ENCODE measurements around the gene NTNG1.

Gene NTNG1

GRCh38 chr1:107365527-107366240 lies 224.8 kb downstream of the NTNG1 start:
- Histone ChIP-seq H3K27ac (ENCODE audit: low read depth, low read length) (no peak overlapping the region), H3K9ac (ENCODE audit: low read depth in 1 of 2, low read length in 2 of 2) (no peak overlapping the region), H3K4me1 (ENCODE audit: control insufficient read depth in 1 of 2, insufficient read depth in 2 of 2, low read length in 2 of 2) (no peaks in the 10 kb centered on the region), H3K4me3 (ENCODE audit: low read depth in 1 of 2, low read length in 2 of 2) (no peak overlapping the region), H3K9me3 (ENCODE audit: control insufficient read depth in 1 of 2, low read length in 2 of 2) (no peaks in the 10 kb centered on the region), H3K36me3 (ENCODE audit: control insufficient read depth in 1 of 2, insufficient read depth in 2 of 2, low read length in 2 of 2) (no peaks in the 10 kb centered on the region), H3K27me3 (ENCODE audit: control insufficient read depth in 1 of 2, insufficient read depth in 2 of 2, low read length in 2 of 2) (no peaks in the 10 kb centered on the region)

GRCh38 chr1:107378426-107378825 lies 237.6 kb downstream of the NTNG1 start:
- H3K4me3 ChIP-seq (ENCODE audit: low read depth in 1 of 2, low read length in 2 of 2): no peak overlapping the region
- H3K36me3 ChIP-seq (ENCODE audit: control insufficient read depth in 1 of 2, insufficient read depth in 2 of 2, low read length in 2 of 2): no peaks in the 10 kb centered on the region
- no peak overlapping the region for H3K9ac ChIP-seq (ENCODE audit: low read depth in 1 of 2, low read length in 2 of 2)
- H3K27me3 ChIP-seq (ENCODE audit: control insufficient read depth in 1 of 2, insufficient read depth in 2 of 2, low read length in 2 of 2): peaks cover 0 to 4% of the 10 kb centered on the region in 2 donors
- no peaks in the 10 kb centered on the region for H3K4me1 ChIP-seq (ENCODE audit: control insufficient read depth in 1 of 2, insufficient read depth in 2 of 2, low read length in 2 of 2)
- H3K9me3 ChIP-seq (ENCODE audit: control insufficient read depth in 1 of 2, low read length in 2 of 2): no peaks in the 10 kb centered on the region
- no peak overlapping the region for H3K27ac ChIP-seq (ENCODE audit: low read depth, low read length)

GRCh38 chr1:107378866-107379265 lies 238.0 kb downstream of the NTNG1 start:
- Histone ChIP-seq H3K36me3 (ENCODE audit: control insufficient read depth in 1 of 2, insufficient read depth in 2 of 2, low read length in 2 of 2) (no peaks in the 10 kb centered on the region), H3K4me1 (ENCODE audit: control insufficient read depth in 1 of 2, insufficient read depth in 2 of 2, low read length in 2 of 2) (no peaks in the 10 kb centered on the region), H3K4me3 (ENCODE audit: low read depth in 1 of 2, low read length in 2 of 2) (no peak overlapping the region)

GRCh38 chr1:107379826-107380225 lies 239.0 kb downstream of the NTNG1 start:
- Histone ChIP-seq H3K36me3 (ENCODE audit: control insufficient read depth in 1 of 2, insufficient read depth in 2 of 2, low read length in 2 of 2) (no peaks in the 10 kb centered on the region), H3K4me1 (ENCODE audit: control insufficient read depth in 1 of 2, insufficient read depth in 2 of 2, low read length in 2 of 2) (no peaks in the 10 kb centered on the region), H3K4me3 (ENCODE audit: low read depth in 1 of 2, low read length in 2 of 2) (no peak overlapping the region), H3K27me3 (ENCODE audit: control insufficient read depth in 1 of 2, insufficient read depth in 2 of 2, low read length in 2 of 2) (peaks cover 0 to 4% of the 10 kb centered on the region in 2 donors), H3K27ac (ENCODE audit: low read depth, low read length) (no peak overlapping the region), H3K9me3 (ENCODE audit: control insufficient read depth in 1 of 2, low read length in 2 of 2) (no peaks in the 10 kb centered on the region), H3K9ac (ENCODE audit: low read depth in 1 of 2, low read length in 2 of 2) (no peak overlapping the region)

More at GRCh38 chr1:107378866-107379265, 238.0 kb downstream of the NTNG1 start:
- Histone ChIP-seq H3K9ac (ENCODE audit: low read depth in 1 of 2, low read length in 2 of 2) (no peak overlapping the region), H3K27me3 (ENCODE audit: control insufficient read depth in 1 of 2, insufficient read depth in 2 of 2, low read length in 2 of 2) (peaks cover 0 to 4% of the 10 kb centered on the region in 2 donors), H3K9me3 (ENCODE audit: control insufficient read depth in 1 of 2, low read length in 2 of 2) (no peaks in the 10 kb centered on the region), H3K27ac (ENCODE audit: low read depth, low read length) (no peak overlapping the region)

GRCh38 chr1:107389410-107390396 lies 248.9 kb downstream of the NTNG1 start:
- Histone ChIP-seq H3K27me3 (ENCODE audit: control insufficient read depth in 1 of 2, insufficient read depth in 2 of 2, low read length in 2 of 2) (no peaks in the 10 kb centered on the region), H3K27ac (ENCODE audit: low read depth, low read length) (no peak overlapping the region), H3K4me3 (ENCODE audit: low read depth in 1 of 2, low read length in 2 of 2) (no peak overlapping the region), H3K4me1 (ENCODE audit: control insufficient read depth in 1 of 2, insufficient read depth in 2 of 2, low read length in 2 of 2) (no peaks in the 10 kb centered on the region), H3K9ac (ENCODE audit: low read depth in 1 of 2, low read length in 2 of 2) (no peak overlapping the region), H3K36me3 (ENCODE audit: control insufficient read depth in 1 of 2, insufficient read depth in 2 of 2, low read length in 2 of 2) (no peaks in the 10 kb centered on the region), H3K9me3 (ENCODE audit: control insufficient read depth in 1 of 2, low read length in 2 of 2) (no peaks in the 10 kb centered on the region)

- Histone ChIP-seq H3K9ac (ENCODE audit: low read depth in 1 of 2, low read length in 2 of 2) (no peak overlapping the region), H3K9me3 (ENCODE audit: control insufficient read depth in 1 of 2, low read length in 2 of 2) (no peaks in the 10 kb centered on the region), H3K27me3 (ENCODE audit: control insufficient read depth in 1 of 2, insufficient read depth in 2 of 2, low read length in 2 of 2) (no peaks in the 10 kb centered on the region), H3K4me3 (ENCODE audit: low read depth in 1 of 2, low read length in 2 of 2) (no peak overlapping the region), H3K27ac (ENCODE audit: low read depth, low read length) (no peak overlapping the region), H3K4me1 (ENCODE audit: control insufficient read depth in 1 of 2, insufficient read depth in 2 of 2, low read length in 2 of 2) (no peaks in the 10 kb centered on the region), H3K36me3 (ENCODE audit: control insufficient read depth in 1 of 2, insufficient read depth in 2 of 2, low read length in 2 of 2) (no peaks in the 10 kb centered on the region)
These were observed 253.5 kb downstream of the NTNG1 start for GRCh38 chr1:107394301-107394700.

- H3K4me1 ChIP-seq (ENCODE audit: control insufficient read depth in 1 of 2, insufficient read depth in 2 of 2, low read length in 2 of 2): no peaks in the 10 kb centered on the region
- no peak overlapping the region for H3K4me3 ChIP-seq (ENCODE audit: low read depth in 1 of 2, low read length in 2 of 2)
- no peaks in the 10 kb centered on the region for H3K27me3 ChIP-seq (ENCODE audit: control insufficient read depth in 1 of 2, insufficient read depth in 2 of 2, low read length in 2 of 2)
- no peaks in the 10 kb centered on the region for H3K9me3 ChIP-seq (ENCODE audit: control insufficient read depth in 1 of 2, low read length in 2 of 2)
- H3K27ac ChIP-seq (ENCODE audit: low read depth, low read length): no peak overlapping the region
- H3K9ac ChIP-seq (ENCODE audit: low read depth in 1 of 2, low read length in 2 of 2): no peak overlapping the region
- no peaks in the 10 kb centered on the region for H3K36me3 ChIP-seq (ENCODE audit: control insufficient read depth in 1 of 2, insufficient read depth in 2 of 2, low read length in 2 of 2)
These were observed 260.9 kb downstream of the NTNG1 start for GRCh38 chr1:107401704-107402103.

GRCh38 chr1:107404756-107405155 lies 263.9 kb downstream of the NTNG1 start:
- H3K27ac ChIP-seq (ENCODE audit: low read depth, low read length): no peak overlapping the region

GRCh38 chr1:107405236-107405635 lies 264.4 kb downstream of the NTNG1 start:
- Histone ChIP-seq H3K4me3 (ENCODE audit: low read depth in 1 of 2, low read length in 2 of 2) (no peak overlapping the region), H3K36me3 (ENCODE audit: control insufficient read depth in 1 of 2, insufficient read depth in 2 of 2, low read length in 2 of 2) (no peaks in the 10 kb centered on the region), H3K9ac (ENCODE audit: low read depth in 1 of 2, low read length in 2 of 2) (no peak overlapping the region), H3K27ac (ENCODE audit: low read depth, low read length) (no peak overlapping the region), H3K4me1 (ENCODE audit: control insufficient read depth in 1 of 2, insufficient read depth in 2 of 2, low read length in 2 of 2) (no peaks in the 10 kb centered on the region), H3K9me3 (ENCODE audit: control insufficient read depth in 1 of 2, low read length in 2 of 2) (no peaks in the 10 kb centered on the region), H3K27me3 (ENCODE audit: control insufficient read depth in 1 of 2, insufficient read depth in 2 of 2, low read length in 2 of 2) (no peaks in the 10 kb centered on the region)

More at GRCh38 chr1:107404756-107405155, 263.9 kb downstream of the NTNG1 start:
- Histone ChIP-seq H3K9ac (ENCODE audit: low read depth in 1 of 2, low read length in 2 of 2) (no peak overlapping the region), H3K9me3 (ENCODE audit: control insufficient read depth in 1 of 2, low read length in 2 of 2) (no peaks in the 10 kb centered on the region), H3K36me3 (ENCODE audit: control insufficient read depth in 1 of 2, insufficient read depth in 2 of 2, low read length in 2 of 2) (no peaks in the 10 kb centered on the region), H3K27me3 (ENCODE audit: control insufficient read depth in 1 of 2, insufficient read depth in 2 of 2, low read length in 2 of 2) (no peaks in the 10 kb centered on the region), H3K4me1 (ENCODE audit: control insufficient read depth in 1 of 2, insufficient read depth in 2 of 2, low read length in 2 of 2) (no peaks in the 10 kb centered on the region), H3K4me3 (ENCODE audit: low read depth in 1 of 2, low read length in 2 of 2) (no peak overlapping the region)

- Histone ChIP-seq H3K9me3 (ENCODE audit: control insufficient read depth in 1 of 2, low read length in 2 of 2) (no peaks in the 10 kb centered on the region), H3K9ac (ENCODE audit: low read depth in 1 of 2, low read length in 2 of 2) (no peak overlapping the region), H3K27ac (ENCODE audit: low read depth, low read length) (no peak overlapping the region), H3K4me3 (ENCODE audit: low read depth in 1 of 2, low read length in 2 of 2) (no peak overlapping the region), H3K27me3 (ENCODE audit: control insufficient read depth in 1 of 2, insufficient read depth in 2 of 2, low read length in 2 of 2) (no peaks in the 10 kb centered on the region), H3K36me3 (ENCODE audit: control insufficient read depth in 1 of 2, insufficient read depth in 2 of 2, low read length in 2 of 2) (no peaks in the 10 kb centered on the region), H3K4me1 (ENCODE audit: control insufficient read depth in 1 of 2, insufficient read depth in 2 of 2, low read length in 2 of 2) (no peaks in the 10 kb centered on the region)
These were observed 266.2 kb downstream of the NTNG1 start for GRCh38 chr1:107407011-107407410.
